EH (cell line): ENCODE data around the gene NAV2.
"Not testable (repeated sequence)": the region's sequence is repeated elsewhere in the genome, so short reads cannot be mapped to it uniquely, and the experiment has no call there.

Source experiments
- DNase-seq: peaks from one replicate; pipeline ENCODE4 v3.0.0-alpha.2; 2015; ENCODE audit warnings: low read depth

NAV2 gene

DNA sequence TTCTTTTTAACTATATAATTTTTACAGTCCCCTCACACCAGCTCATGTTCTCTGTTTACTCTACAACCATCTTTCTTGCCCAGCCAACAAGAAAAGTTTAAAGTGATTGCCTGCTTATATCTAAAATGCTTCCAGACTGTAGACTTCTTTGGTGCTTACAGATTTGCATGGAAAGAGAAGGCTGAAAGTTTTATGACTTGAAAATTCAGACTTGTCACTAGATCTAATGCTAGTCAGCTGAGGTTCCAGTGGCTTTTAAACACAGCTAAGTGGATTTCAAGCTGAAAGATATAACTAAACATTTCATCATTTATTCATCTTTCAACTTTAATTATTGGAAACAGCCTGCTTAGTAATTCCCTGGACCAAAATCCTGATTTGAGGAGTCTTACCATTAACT lies 178.4 kb downstream of the NAV2 start:
- peak; percentile 81 for DNase-seq

DNA sequence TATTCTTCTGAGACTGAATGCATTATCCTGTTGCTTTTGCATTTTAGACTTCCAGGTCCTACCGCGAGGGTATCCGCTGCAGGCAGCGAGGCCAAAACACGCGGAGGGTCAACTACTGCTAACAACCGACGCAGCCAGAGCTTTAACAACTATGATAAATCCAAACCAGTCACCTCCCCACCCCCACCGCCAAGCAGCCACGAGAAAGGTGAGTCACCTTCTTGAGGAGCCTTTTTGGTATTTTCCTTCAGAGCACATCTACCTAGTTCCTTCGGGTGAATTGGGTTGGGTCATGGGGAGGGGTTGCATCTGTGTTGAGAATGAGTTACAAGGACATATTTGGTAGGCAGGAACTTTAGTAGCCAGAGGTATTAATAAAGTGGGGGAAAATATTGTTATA lies 179.8 kb downstream of the NAV2 start:
- no peak for DNase-seq

- peak; percentile 74 for DNase-seq
Measured at GRCh38 chr11:19892876-19893275, 180.2 kb downstream of the NAV2 start.

- DNase-seq, result no peak
Measured at GRCh38 chr11:19894404-19894803, 181.8 kb downstream of the NAV2 start.

DNA sequence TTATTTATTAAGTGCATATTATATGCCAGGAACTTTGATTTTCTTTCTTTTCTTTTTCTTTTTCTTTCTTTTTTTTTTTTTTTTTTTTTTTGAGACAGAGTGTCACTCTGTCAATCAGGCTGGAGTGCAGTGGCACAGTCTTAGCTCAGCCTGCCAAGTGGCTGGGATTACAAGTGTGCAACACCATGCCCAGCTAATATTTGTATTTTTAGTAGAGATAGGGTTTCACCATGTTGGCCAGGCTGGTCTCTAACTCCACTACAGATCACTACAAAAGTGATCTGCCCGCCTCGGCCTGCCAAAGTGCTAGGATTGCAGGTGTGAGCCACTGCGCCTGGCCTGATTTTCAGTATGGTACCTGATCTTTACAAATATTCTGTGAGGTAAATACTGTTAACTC lies 182.4 kb downstream of the NAV2 start:
- not testable (repeated sequence) for DNase-seq

DNA sequence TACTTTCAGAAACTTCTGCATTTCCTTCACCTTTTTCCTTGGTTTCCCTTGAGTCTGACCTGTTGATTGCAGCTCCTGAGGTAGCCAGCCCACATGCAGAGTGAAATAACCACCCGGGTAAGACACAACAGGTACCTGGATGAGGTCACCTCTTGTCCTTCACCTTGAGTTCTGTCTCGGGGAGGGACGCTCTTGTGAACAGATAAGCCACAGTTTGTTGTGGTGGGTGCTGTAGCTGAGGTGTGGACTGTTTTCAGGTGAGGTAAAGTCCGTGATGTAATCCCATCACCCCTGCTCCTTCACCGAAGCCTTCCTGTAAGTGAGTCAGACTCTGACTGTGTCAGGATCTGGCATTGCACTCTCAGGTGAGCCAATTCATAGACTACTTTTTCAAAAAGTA lies 183.1 kb downstream of the NAV2 start:
- no peak for DNase-seq

DNA sequence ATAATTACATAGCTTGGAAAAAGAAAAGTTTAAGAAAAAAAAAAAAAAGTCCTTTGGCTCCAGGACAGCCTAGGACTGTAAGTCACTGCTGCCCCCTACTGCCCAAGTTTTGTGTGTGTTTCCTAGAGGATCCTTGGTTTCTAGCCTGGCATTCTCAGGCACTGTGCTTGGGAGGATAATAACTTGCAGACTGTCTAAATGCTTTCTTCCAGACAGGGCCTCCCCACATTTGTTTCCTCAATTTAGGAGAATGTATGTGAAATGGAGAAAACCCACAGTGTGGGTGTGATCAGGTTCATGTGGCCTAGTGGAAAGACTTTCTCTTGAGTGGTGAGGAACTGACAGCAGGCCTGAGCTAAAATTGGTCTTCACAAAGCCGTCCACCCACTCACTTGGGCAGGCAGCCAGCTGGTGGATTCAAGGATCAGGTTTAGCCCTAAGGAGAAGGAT lies 191.0 kb downstream of the NAV2 start:
- DNase-seq, result peak; percentile 84

GRCh38 chr11:19905280-19905853 lies 192.7 kb downstream of the NAV2 start:
- DNase-seq, result peak; percentile 74

GRCh38 chr11:19906126-19906525 lies 193.5 kb downstream of the NAV2 start:
- no peak for DNase-seq

DNA sequence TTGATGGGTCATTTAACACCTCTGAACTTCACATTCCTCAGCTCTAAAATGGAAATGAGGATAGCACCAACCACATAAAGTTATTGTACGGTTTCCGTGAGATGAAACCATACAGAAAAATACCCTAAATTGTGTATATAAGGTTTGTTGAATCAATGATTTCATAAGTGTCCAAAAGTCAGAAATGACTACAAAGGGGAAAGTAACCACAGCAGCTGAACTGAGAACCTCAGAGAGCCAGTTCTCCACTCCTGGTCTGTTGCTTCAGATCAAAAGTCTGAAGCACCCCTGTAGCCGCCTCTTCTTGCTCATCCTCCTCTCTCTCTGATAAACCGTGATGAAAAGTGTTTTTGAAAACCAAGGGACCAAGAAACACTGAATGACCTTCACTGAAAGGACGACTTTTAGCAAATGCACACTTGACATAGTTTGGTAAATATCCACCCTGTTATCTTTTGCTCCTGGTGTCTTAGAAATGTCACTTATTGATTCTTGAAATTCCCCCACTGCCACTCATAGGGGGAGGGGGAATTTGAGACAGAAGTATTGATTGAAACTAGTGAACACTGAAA lies 194.5 kb downstream of the NAV2 start:
- no peak for DNase-seq

GRCh38 chr11:19907839-19908238 lies 195.2 kb downstream of the NAV2 start:
- DNase-seq, result no peak

GRCh38 chr11:19910931-19911330 lies 198.3 kb downstream of the NAV2 start:
- DNase-seq, result no peak

- DNase-seq, result no peak
Measured at GRCh38 chr11:19912115-19912957, 199.7 kb downstream of the NAV2 start.

DNA sequence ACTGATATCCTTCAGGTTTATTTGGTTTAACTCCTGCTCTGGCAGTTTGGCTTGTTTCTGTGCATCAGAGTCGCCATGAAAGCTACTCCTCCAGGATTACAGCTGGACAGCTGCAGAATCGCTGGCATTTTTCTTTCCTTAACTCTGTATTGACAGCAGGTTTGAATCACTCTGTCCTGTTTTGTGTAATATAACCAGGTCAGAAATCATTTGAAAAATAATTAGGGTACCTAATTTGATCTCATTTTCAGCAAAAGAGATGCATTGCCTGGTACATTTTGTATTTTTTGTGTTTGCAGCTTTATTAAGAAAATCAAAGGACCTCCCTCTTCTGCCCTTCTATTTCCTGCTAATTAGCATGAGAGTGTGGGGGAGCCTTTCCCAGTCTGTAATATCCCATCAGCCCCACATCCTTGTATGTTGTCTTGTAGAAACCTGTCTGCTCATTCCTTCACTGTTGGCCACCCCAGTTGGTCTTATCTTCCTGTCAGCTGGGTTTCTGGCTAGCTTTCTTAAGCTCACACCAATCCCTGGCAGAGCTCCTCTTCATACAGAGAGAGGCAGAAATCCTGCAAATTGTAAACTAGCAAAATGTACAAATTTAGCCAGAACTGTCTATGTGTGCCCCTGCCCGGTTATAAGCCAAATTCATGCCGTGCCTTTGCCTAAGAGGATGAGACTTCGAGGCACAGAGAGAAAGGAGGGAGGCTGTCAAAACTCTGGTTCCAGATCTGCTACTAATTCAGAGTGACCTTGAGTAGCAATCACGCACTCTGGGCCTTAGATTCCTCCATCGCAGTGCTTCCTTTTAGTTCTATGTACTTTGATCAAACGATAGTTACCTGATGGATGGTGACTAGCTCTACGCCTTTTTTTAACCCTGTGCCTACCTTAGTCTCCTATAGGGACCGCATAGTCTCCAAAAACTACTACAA lies 200.6 kb downstream of the NAV2 start:
- DNase-seq, result no peak

DNA sequence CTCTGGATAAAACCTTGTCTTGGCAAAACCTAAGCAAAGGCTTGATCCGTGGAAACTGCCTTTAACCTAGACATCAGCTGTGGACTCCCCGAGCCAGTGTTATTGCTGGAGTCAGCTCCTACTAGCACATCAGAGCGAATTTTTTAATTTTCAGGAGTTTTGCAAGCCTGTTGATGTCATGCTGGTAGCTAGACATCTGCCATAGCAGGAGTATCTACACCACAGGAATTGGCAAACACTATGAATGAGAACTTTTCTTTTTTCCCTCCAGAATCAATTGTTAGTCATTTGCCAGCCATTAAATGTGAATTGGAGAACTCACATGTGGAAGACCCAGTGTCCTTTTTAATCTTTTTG lies 201.2 kb downstream of the NAV2 start:
- no peak for DNase-seq

DNA sequence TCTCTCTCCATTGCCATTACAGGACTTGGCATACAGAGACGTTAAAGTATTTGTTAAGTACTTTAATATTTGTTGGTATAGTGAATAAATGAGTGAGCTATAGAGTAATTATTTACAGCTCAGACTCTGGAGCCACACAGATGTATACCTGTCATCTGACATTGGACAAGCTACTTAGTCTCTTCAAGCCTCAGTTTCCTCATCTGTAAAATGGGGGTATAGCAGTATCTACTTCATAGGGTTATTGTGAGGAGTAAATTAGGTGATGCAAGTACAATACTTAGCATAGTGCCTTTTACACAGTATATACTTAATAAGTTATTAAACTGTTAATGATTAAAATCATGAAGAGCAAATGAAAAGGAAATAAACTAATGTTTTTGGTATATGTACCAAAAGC lies 203.2 kb downstream of the NAV2 start:
- no peak for DNase-seq

DNA sequence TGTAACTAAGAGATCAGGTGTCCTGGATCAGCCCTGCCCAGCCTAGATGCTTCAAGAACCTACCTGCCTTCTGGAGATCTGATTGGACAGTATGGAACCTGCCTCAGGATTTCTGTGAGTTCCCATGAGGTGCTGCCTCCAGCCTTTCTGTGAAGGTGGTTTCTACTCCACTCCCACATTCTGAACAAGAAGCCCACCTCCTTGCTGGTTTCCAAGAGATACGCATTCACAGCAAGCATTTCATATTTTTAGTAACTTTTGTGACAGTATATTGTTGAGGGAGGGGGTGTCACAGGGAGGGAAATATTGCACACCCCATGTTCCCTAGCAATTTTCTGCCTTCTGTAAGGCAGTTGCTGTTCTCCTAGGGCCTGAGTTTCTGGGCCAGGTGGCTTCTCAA lies 204.4 kb downstream of the NAV2 start:
- no peak for DNase-seq

GRCh38 chr11:19918302-19919049 lies 205.8 kb downstream of the NAV2 start:
- DNase-seq, result peak; percentile 71

- DNase-seq, result peak; percentile 99
Measured at GRCh38 chr11:19919050-19919561, 206.5 kb downstream of the NAV2 start.

GRCh38 chr11:19920982-19921381 lies 208.3 kb downstream of the NAV2 start:
- no peak for DNase-seq

GRCh38 chr11:19921976-19922688 lies 209.5 kb downstream of the NAV2 start:
- DNase-seq, result no peak
